GM23248 (cell line): ENCODE measurements around the gene CCDC187.

Experiments used
- EZH2 ChIP-seq: fragments of 200-600 bp; sonication (generic); IDR thresholded peaks from 2 replicates; pipeline ENCODE4 v1.6.1; 2018; ENCODE audit warnings: antibody characterized with exemption, mild to moderate bottlenecking; ENCODE audit not compliant: insufficient read depth, poor library complexity, severe bottlenecking
- EZH2phosphoT487 ChIP-seq: fragments of 200-600 bp; sonication (generic); IDR thresholded peaks from 2 replicates; pipeline ENCODE4 v1.6.1; 2018; ENCODE audit warnings: antibody characterized with exemption, moderate library complexity, mild to moderate bottlenecking, low read depth; ENCODE audit not compliant: insufficient read depth

DNA sequence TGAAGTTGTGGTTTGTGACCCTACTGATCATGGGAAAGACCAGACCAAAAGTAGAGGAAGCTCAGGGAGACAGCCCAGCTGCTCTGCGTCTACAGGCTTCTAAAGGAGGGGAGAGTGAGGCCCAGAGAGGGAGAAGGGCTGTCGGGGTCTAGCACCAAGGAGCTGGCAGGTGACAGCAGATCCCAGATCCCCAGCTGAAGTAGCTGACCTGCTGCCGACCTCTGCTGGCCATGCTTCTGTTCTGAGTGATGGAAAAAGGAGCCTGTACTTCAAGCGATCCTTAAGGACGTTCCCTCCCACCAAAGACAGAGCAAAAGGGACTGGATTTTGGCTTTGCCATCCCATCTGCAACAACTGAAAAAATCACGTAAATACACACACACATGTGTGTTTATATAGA lies 35.6 kb downstream of the CCDC187 start:
- TF ChIP-seq EZH2 (no peak), EZH2phosphoT487 (no peak)
